Osteocyte (in vitro differentiated cells): ENCODE results near the gene RNF31. TPM values are rescaled to one million over a fixed set of nuclear protein-coding genes. Genes with fewer than 3 reads are reported as not detected.
A peak's percentile ranks its signal among the peaks of the same experiment; 100 is the strongest.

Experiments used
- DNase-seq: peaks from one replicate; pipeline ENCODE4 v3.0.0; 2021; ENCODE audit warnings: mixed read lengths; ENCODE audit not compliant: unreplicated experiment; ENCODE audit errors: extremely low spot score
- H3K27ac Mint-ChIP-seq: one replicate; pipeline ENCODE4 v1.8.0; 2021; ENCODE audit warnings: mild to moderate bottlenecking, mixed read lengths; ENCODE audit not compliant: unreplicated experiment
- H3K27me3 Mint-ChIP-seq: one replicate; pipeline ENCODE4 v1.8.0; 2021; ENCODE audit warnings: mixed read lengths; ENCODE audit not compliant: unreplicated experiment
- H3K36me3 Mint-ChIP-seq: one replicate; pipeline ENCODE4 v1.8.0; 2021; ENCODE audit warnings: mixed read lengths; ENCODE audit not compliant: unreplicated experiment
- H3K4me1 Mint-ChIP-seq: one replicate; pipeline ENCODE4 v1.8.0; 2021; ENCODE audit warnings: mixed read lengths; ENCODE audit not compliant: unreplicated experiment
- H3K4me3 Mint-ChIP-seq: one replicate; pipeline ENCODE4 v1.8.0; 2021; ENCODE audit warnings: mild to moderate bottlenecking, moderate library complexity, mixed read lengths; ENCODE audit not compliant: unreplicated experiment
- H3K9me3 Mint-ChIP-seq: one replicate; pipeline ENCODE4 v1.8.0; 2021; ENCODE audit warnings: mixed read lengths; ENCODE audit not compliant: unreplicated experiment
- CTCF ChIP-seq: fragments of 200-600 bp; sonication (generic); IDR thresholded peaks from 2 replicates; pipeline ENCODE4 v1.5.0; 2021; ENCODE audit warnings: antibody characterized with exemption, mild to moderate bottlenecking, moderate library complexity
- total RNA-seq: library from RNA; stranded (reverse); gene quantifications from 2 replicates; pipeline ENCODE4 v1.2.1, GENCODE V29; 2021

Gene RNF31
- total RNA-seq, 1 donor from 2014 or later = 65.9 TPM

GRCh38 chr14:24162093-24162492 lies 14.8 kb downstream of the RNF31 start:
- H3K27me3 Mint-ChIP-seq = no peaks in the 10 kb centered on the region
- no peaks in the 10 kb centered on the region for H3K9me3 Mint-ChIP-seq
- peaks cover 25% of the 10 kb centered on the region for H3K4me1 Mint-ChIP-seq
- no peak for DNase-seq
- H3K27ac Mint-ChIP-seq = peak overlapping the region; percentile 93
- peak overlapping the region; percentile 96 for H3K4me3 Mint-ChIP-seq
- no peak for TF ChIP-seq CTCF
- peaks cover 41% of the 10 kb centered on the region for H3K36me3 Mint-ChIP-seq

GRCh38 chr14:24164518-24164991 lies 17.3 kb downstream of the RNF31 start:
- TF ChIP-seq CTCF = no peak
- Mint-ChIP-seq H3K27ac (no peak overlapping the region), H3K9me3 (no peaks in the 10 kb centered on the region), H3K4me1 (peaks cover 25% of the 10 kb centered on the region), H3K27me3 (no peaks in the 10 kb centered on the region), H3K36me3 (peaks cover 45% of the 10 kb centered on the region), H3K4me3 (no peak overlapping the region)
- DNase-seq = no peak

- H3K4me1 Mint-ChIP-seq = peaks cover 23% of the 10 kb centered on the region
- no peak for TF ChIP-seq CTCF
- H3K4me3 Mint-ChIP-seq = no peak overlapping the region
- no peak overlapping the region for H3K27ac Mint-ChIP-seq
- DNase-seq = no peak
- no peaks in the 10 kb centered on the region for H3K9me3 Mint-ChIP-seq
- H3K36me3 Mint-ChIP-seq = peaks cover 50% of the 10 kb centered on the region
- H3K27me3 Mint-ChIP-seq = no peaks in the 10 kb centered on the region
Measured at GRCh38 chr14:24165785-24166184, 18.5 kb downstream of the RNF31 start.

GRCh38 chr14:24167469-24168114 lies 20.3 kb downstream of the RNF31 start:
- Mint-ChIP-seq H3K9me3 (no peaks in the 10 kb centered on the region), H3K4me1 (peaks cover 12% of the 10 kb centered on the region), H3K27me3 (no peaks in the 10 kb centered on the region), H3K36me3 (peaks cover 45% of the 10 kb centered on the region), H3K4me3 (no peak overlapping the region), H3K27ac (peak overlapping the region; percentile 63)
- no peak for DNase-seq
- no peak for TF ChIP-seq CTCF

- Mint-ChIP-seq H3K27me3 (no peaks in the 10 kb centered on the region), H3K9me3 (no peaks in the 10 kb centered on the region)
- TF ChIP-seq CTCF = no peak
Measured at GRCh38 chr14:24171422-24172260, 24.3 kb downstream of the RNF31 start, which contains the start of gene REC8. TSS of gene REC8 (plus strand) at chr14:24172080. CDS start at chr14:24172553, 473 bp downstream.

More at GRCh38 chr14:24171422-24172260, 24.3 kb downstream of the RNF31 start, which contains the start of gene REC8:
- peaks cover 19% of the 10 kb centered on the region for H3K36me3 Mint-ChIP-seq
- no peak within 1 kb of the TSS for H3K27ac Mint-ChIP-seq
- H3K4me1 Mint-ChIP-seq = peaks cover 4% of the 10 kb centered on the region
- DNase-seq = no peak
- H3K4me3 Mint-ChIP-seq = peak within 1 kb of the TSS; percentile 12
